Epithelial cell of prostate (primary cell): ENCODE measurements around the gene HTR4.
"Not testable (repeated sequence)": the region's sequence is repeated elsewhere in the genome, so short reads cannot be mapped to it uniquely, and the experiment has no call there.

Experiments
- DNase-seq: peaks from one replicate; pipeline ENCODE4 v3.0.0-alpha.2; 2011; ENCODE audit warnings: low read depth, low spot score
- H3K27ac ChIP-seq: fragments of 450-650 bp; 2 replicates; pipeline ENCODE4 v1.5.1; 2017; ENCODE audit warnings: mild to moderate bottlenecking

The HTR4 gene

GRCh38 chr5:148486456-148486855 lies 167.9 kb downstream of the HTR4 start:
- no peak overlapping the region for H3K27ac ChIP-seq
- no peak for DNase-seq

DNA sequence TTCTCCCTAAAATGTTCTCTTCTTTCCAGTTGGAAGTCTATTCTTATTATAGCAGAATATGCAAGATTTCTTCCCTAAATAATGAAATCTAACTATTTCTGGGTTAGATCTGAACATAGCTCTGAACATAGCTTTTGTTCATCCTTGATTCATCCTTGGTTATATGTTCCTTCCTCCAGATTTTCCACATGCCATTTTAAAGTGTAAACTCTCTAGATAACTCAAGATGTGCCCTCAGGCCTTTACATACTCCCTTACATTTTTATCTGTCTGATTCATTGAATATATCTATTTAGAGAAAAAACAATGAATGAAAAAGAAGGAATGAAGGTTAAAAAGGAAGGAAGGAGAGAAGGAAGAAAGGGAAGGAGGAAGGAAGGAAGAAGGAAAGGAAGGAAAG lies 169.7 kb downstream of the HTR4 start:
- no peak for DNase-seq
- H3K27ac ChIP-seq = no peak overlapping the region

DNA sequence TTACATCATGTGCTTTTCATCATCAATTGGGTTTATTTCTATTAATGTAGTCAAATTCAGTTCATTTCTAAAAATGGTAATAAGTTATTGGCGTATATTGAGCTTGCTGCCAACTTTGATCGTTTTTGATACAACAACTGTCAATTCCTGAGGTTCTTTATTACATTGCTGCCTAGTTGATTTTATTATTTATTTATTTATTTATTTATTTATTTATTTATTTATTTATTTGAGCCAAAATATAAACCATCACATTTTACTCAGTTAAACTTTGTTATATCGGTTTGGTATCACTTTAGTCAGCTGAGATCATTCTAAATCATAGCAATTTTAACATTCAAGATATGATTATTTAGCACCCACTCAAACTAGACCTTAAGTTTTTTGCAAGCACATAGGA lies 170.6 kb downstream of the HTR4 start:
- DNase-seq = no peak
- H3K27ac ChIP-seq = no peak overlapping the region

GRCh38 chr5:148482697-148483462 lies 171.4 kb downstream of the HTR4 start:
- no peak for DNase-seq

DNA sequence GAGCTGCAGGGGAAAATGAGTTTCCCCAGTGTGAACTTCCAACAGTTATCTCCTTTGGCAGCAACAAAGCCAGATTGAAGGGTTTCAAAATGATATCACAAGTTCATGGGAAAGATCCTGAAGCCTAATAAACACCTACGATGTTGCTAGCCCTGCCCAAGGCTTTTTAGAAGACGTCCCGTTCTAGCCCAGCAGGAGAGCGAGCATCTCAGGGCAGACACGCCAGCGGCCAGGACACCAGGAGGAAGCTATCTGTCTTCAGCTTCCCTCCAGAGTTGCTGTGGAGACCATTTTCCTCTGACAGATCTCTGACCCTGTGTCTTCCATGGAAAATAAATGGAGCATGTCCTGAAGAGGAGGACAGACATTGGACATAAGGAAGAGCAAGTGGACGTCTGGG lies 172.1 kb downstream of the HTR4 start:
- no peak overlapping the region for H3K27ac ChIP-seq
- no peak for DNase-seq

More at GRCh38 chr5:148482697-148483462, 171.4 kb downstream of the HTR4 start:
- no peak overlapping the region for H3K27ac ChIP-seq

DNA sequence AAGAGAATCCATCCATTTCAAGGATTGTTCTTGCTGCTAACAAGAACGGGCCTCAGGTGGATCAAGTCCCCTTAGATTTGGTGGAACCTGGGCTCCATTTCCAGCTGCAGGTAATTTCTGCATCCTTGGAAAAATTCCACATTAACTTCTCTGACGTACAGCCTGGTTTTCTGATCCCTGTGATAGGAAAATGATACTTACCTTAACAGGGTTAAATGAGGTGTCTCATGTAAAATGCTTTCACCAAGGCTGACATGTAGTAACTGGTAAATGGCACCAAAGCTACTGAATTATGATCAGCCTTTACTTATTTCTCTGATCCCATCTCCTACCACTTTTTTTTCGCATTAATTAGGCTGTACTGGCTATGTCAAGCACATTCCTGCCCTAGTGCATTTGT lies 176.9 kb downstream of the HTR4 start:
- no peak overlapping the region for H3K27ac ChIP-seq
- no peak for DNase-seq

- no peak for DNase-seq
- no peak overlapping the region for H3K27ac ChIP-seq
Measured at GRCh38 chr5:148476302-148476701, 178.0 kb downstream of the HTR4 start.

DNA sequence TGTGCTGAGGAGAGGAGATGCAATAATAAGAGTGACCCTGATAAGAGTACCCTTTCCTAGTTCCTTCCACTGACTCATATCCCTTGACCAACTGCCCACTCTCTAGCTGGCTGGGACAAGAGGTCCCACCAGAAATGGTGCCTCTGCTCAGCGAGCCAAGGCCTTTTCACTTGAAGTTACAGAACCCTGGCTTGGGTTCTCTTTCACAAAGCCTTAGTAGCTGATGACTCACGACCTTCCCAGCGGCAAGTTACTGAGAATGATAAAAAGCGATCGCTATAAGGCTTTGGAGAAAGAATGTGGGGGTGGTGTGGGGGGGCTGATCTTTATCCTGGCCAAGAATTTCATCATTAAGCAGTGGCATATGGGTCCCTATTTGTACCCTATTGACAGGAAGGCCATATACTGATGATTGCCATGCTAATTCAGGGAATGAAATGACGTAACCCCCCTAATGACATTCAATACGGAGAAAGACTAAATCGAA lies 180.3 kb downstream of the HTR4 start:
- no peak for DNase-seq
- no peak overlapping the region for H3K27ac ChIP-seq

DNA sequence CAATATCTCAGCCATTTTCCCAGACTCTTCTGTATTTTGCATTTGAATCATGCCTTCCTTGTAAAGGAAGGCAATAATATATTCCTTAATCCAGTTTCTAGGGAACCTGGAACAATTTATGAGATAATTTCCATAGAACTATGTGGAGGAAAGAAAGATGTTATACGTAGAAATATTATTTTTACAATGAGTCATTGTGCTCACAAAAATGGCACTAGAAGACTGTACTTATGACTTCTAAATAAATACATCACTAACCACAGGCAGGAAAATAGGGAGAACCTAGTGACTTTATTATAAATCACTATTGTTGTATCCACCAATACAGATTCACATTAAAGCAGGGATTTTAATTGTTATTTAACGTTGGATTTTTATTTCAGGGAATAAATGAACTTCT lies 182.9 kb downstream of the HTR4 start:
- DNase-seq = no peak

DNA sequence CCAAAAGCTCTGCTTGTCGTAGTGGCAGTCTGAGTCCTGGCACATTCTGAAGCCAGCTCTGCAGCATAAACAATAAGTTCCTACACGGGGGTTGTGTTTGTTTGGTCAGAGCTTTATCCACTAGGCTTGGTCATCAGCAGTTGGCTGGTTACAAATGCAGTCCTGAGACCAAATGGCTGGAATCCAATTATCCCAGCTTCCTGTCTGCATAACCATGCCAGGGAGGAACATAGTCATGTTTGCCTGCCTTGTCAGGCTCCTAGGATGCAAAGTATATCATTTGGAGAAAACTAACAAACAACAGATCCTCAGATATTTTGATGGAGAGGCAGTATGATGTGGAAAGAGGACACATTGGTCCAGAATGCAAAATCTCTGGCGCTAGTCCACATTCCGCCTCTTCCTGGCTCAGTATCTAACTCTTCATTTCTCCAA lies 184.8 kb downstream of the HTR4 start:
- no peak overlapping the region for H3K27ac ChIP-seq
- no peak for DNase-seq

More for the DNA sequence above, 182.9 kb downstream of the HTR4 start:
- H3K27ac ChIP-seq = no peak overlapping the region

DNA sequence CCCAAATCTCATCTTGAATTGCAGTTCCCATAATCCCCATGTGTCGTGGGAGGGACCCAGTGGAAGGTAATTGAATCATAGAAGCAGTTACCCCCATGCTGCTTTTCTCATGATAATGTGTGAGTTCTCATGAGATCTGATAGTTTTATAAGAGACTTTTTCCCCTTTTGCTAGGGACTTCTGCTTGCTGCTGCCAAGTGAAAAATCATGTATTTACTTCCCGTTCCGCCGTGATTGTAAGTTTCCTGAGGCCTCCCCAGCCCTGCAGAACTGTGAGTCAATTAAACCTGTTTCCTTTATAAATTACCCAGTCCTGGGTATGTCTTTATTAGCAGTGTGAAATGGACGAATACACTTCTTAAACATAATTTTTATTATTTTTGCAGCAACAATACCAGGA lies 185.6 kb downstream of the HTR4 start:
- not testable (repeated sequence) for H3K27ac ChIP-seq, DNase-seq

- DNase-seq = no peak
- no peak overlapping the region for H3K27ac ChIP-seq
Measured at GRCh38 chr5:148467958-148468357, 186.4 kb downstream of the HTR4 start.

DNA sequence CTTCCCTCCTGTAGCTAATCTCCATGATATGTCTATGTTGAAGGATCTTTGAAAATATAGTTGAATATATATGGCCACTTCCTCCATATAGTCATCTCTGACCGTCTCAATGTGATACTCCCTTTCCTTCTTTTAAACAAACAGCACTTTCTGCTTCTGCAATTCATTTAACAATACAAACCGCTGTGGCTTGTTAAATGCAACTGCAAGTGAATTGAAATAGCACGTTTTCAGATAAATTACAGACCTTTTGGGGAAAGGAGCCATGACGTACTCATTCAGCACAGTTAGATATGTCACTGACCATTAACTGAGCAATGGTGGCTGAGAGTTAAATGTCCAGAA lies 188.1 kb downstream of the HTR4 start:
- H3K27ac ChIP-seq = no peak overlapping the region

DNA sequence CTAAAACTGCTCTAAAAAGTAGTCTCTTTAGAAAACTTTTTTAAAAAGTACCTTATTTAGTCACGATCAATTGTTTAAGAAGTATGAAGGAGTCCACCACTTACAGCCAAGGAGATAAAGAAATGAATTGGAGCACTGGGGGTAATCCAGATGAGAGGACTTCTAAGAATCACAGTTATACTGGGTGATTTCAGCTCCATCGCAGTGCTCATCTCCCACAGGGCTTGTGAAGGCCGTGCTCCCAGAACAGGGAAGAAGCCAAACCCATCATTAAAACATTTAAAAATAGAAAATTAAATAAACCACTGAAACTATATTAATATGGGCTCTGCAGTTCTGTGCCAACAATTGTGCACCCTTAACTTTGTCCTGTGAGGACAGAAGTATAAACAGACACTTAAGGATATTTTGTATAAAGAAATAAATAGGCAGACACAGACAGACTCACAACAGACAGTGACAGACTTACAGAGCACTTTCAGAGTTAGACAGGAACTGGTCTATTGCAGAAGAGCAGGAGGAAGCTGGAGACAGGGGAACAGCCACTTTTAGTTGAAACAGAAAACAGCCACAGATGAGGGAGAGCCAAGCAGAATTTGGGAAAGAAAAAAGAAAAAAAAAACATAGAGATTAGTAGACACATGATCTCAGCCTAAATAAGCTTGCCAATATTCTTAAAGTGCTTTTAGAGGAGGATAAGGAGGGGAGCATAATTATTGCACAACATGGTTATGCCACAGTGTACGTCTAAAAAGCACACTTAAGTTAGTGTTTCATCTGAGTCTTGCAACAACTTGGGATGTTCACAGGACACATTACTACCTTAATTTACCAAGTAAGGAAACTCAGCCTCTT lies 188.7 kb downstream of the HTR4 start:
- no peak overlapping the region for H3K27ac ChIP-seq
- no peak for DNase-seq

More for the DNA sequence above, 188.1 kb downstream of the HTR4 start:
- no peak for DNase-seq

DNA sequence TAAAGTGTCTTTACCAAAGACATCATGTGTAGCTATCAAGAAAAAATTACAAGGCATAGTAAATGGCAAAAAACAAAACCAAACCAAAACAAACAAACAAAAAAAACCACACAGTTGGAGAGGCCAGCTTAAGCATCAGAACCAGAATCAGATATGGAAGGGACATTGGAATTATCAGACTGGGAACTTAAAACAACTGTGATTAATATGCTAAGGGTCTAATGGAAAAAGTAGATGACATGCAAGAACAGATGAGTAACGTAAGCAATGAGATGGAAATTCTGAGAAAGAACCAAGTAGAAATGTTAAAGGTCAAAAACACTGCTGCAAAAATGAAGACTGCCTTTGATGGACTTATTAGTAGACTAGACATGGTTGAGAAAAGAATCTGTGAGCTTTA lies 194.7 kb downstream of the HTR4 start:
- no peak overlapping the region for H3K27ac ChIP-seq
- no peak for DNase-seq

DNA sequence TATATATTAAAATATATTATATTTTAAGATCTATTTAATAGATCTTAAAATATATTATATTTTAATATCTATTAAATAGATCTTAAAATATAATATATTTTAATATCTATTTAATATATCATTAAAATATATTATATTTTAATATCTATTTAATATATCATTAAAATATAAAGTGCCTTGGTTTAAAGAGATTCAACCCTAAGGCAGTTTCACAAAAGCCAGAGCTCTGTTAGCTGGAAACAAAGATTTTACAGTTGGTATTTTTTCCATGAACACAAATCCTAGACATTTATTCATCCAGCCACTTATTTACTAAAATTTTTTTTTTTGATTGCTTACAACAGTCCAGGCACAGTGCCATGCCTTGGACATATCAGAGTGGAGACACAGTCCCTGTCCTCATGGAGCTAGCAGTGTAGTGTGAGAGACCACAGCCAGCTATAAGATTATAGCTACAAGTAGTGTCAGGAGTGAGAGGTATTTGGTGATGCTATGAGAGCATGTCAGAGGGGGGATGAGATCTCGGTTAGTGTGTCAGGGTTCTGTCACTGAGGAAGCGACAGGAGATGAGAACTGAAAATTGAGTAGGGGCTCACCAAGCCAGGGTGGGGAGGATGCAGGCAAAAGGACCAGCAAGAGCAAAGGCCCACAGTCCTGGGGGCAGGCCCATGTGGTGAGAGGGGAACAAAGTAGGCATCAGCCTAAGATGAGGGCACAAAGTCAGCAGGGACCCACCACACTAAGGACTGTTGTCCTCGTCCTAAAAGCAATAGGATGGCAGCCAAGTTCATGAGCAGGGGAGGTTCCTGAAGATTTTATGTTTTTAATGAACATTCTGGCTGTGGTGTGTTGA lies 196.1 kb downstream of the HTR4 start:
- no peak for DNase-seq

DNA sequence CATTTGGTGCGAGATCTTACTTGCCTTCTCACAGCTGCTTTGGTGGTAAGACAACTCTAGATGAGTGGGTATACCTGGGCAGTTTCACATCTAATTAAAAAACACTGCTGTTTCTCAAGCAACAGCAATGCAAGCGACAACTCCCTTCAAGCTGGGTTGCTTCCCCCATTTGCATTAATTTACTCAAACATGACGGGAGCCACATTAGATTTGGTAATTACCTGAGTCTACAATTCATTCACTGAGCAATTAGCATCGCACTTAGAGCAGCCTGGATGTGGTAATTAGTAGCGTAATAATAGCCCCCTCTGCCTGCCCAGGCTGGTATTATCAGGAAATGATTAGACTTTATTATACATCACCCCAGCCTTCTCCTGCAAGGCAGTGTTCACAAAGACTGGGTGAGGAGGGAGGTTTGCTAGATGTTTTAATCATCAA lies 197.1 kb downstream of the HTR4 start:
- DNase-seq = no peak

More for the DNA sequence above, 196.1 kb downstream of the HTR4 start:
- H3K27ac ChIP-seq = no peak overlapping the region

GRCh38 chr5:148455185-148455584 lies 199.1 kb downstream of the HTR4 start:
- no peak for DNase-seq

More for the DNA sequence above, 197.1 kb downstream of the HTR4 start:
- no peak overlapping the region for H3K27ac ChIP-seq

DNA sequence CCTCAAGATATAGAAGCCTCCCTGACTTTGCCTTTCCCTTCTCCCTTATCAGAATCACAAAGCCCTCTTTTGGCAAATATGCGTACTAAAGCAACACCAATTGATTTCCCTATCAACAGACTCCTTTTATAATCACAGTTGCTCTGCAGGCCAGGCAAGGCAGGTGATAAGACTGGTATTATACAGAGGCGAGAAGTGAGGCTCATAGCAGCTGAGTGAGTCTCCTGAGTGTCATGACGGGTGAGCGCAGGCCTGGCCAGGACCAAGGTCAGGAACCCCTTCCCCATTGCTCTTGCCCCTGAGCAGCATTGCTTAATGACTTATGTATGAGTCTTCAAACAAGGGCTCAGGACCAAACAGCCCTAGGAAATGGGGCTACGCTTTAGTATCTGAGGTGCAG lies 199.8 kb downstream of the HTR4 start:
- no peak overlapping the region for H3K27ac ChIP-seq
- no peak for DNase-seq

More at GRCh38 chr5:148455185-148455584, 199.1 kb downstream of the HTR4 start:
- H3K27ac ChIP-seq = no peak overlapping the region

DNA sequence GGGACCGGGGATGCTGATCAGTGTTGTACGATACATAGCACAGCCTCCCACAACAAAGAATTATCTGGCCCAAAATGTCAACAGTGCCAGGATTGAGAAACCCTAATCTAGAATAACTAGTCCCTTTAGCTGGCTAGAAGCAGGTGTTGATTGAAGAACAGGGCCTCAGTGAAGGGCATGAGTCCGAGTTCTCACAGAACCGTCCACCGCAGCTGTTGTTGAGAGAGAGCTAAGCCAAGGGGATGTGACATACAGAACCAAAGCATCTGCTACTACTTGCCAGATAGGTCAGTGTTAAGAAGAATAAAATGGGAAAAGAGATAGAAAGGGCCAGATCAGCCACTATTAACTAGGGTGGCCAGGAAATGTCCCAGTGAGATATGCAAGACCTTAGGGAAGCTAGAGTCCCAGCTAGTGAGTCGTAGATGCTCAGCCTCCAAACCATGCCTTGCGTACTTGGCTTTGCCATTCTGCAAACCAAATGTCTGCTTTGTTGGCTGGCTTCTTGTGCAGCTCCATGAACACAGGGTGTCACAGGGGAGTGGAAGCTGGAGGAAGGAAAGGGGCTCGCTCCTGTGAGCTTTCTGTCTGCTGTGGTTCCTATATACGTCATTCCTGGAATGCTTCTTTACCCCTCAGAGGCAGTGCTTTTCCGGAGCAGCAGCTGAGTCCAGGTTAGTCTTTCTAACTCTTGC lies 201.7 kb downstream of the HTR4 start:
- H3K27ac ChIP-seq = no peak overlapping the region
- no peak for DNase-seq
